ENCODE results near the gene TIMM8A. TPM values are rescaled to one million over a fixed set of nuclear protein-coding genes. Genes with fewer than 3 reads are reported as not detected.

TIMM8A gene
- total RNA-seq: 5.8 and 6.6 TPM in 2 replicates

- DNase-seq (ENCODE audit: extremely low read depth, low read depth, low spot score): no peak
These were observed at the start of gene TIMM8A for GRCh38 chrX:101348452-101349192. TSS of gene TIMM8A (minus strand) at chrX:101348742. CDS start at chrX:101348664, 78 bp downstream.

- no peak for DNase-seq (ENCODE audit: extremely low read depth, low read depth, low spot score)
These were observed 49.2 kb upstream of the TIMM8A start for GRCh38 chrX:101397779-101398178.

GRCh38 chrX:101395789-101396188 lies 47.2 kb upstream of the TIMM8A start:
- no peak for DNase-seq (ENCODE audit: extremely low read depth, low read depth, low spot score)

- DNase-seq (ENCODE audit: extremely low read depth, low read depth, low spot score): no peak
These were observed 45.8 kb upstream of the TIMM8A start for GRCh38 chrX:101394372-101394771.

- no peak for DNase-seq (ENCODE audit: extremely low read depth, low read depth, low spot score)
These were observed 45.2 kb upstream of the TIMM8A start for GRCh38 chrX:101393530-101394305.

- DNase-seq (ENCODE audit: extremely low read depth, low read depth, low spot score): no peak
These were observed 43.3 kb upstream of the TIMM8A start for GRCh38 chrX:101391831-101392230.

GRCh38 chrX:101390664-101391525 lies 42.4 kb upstream of the TIMM8A start, which contains the start of gene RPL36A:
TSS of gene RPL36A (plus strand) at chrX:101391011. CDS start at chrX:101391044, 33 bp downstream.
- DNase-seq (ENCODE audit: extremely low read depth, low read depth, low spot score): peak; percentile 55

- DNase-seq (ENCODE audit: extremely low read depth, low read depth, low spot score): no peak
These were observed 40.1 kb upstream of the TIMM8A start for GRCh38 chrX:101388604-101389003.

- no peak for DNase-seq (ENCODE audit: extremely low read depth, low read depth, low spot score)
These were observed 38.0 kb upstream of the TIMM8A start for GRCh38 chrX:101386542-101386885.

- no peak for DNase-seq (ENCODE audit: extremely low read depth, low read depth, low spot score)
These were observed 37.4 kb upstream of the TIMM8A start, which contains the start of gene BTK for GRCh38 chrX:101385795-101386541. TSS of gene BTK (minus strand) at chrX:101386191. CDS start at chrX:101375284, 10,907 bp downstream.

- no peak for DNase-seq (ENCODE audit: extremely low read depth, low read depth, low spot score)
These were observed 36.6 kb upstream of the TIMM8A start for GRCh38 chrX:101385026-101385684.

GRCh38 chrX:101383679-101384205 lies 35.2 kb upstream of the TIMM8A start:
- no peak for DNase-seq (ENCODE audit: extremely low read depth, low read depth, low spot score)

- DNase-seq (ENCODE audit: extremely low read depth, low read depth, low spot score): no peak
These were observed 29.0 kb upstream of the TIMM8A start for GRCh38 chrX:101377547-101377946.

GRCh38 chrX:101370888-101371504 lies 22.5 kb upstream of the TIMM8A start:
- DNase-seq (ENCODE audit: extremely low read depth, low read depth, low spot score): no peak

GRCh38 chrX:101369687-101370086 lies 21.1 kb upstream of the TIMM8A start:
- DNase-seq (ENCODE audit: extremely low read depth, low read depth, low spot score): no peak

- no peak for DNase-seq (ENCODE audit: extremely low read depth, low read depth, low spot score)
These were observed 20.3 kb upstream of the TIMM8A start for GRCh38 chrX:101368800-101369199.

GRCh38 chrX:101365301-101365795 lies 16.8 kb upstream of the TIMM8A start:
- no peak for DNase-seq (ENCODE audit: extremely low read depth, low read depth, low spot score)

GRCh38 chrX:101362757-101363156 lies 14.2 kb upstream of the TIMM8A start:
- DNase-seq (ENCODE audit: extremely low read depth, low read depth, low spot score): no peak

GRCh38 chrX:101362116-101362515 lies 13.6 kb upstream of the TIMM8A start:
- no peak for DNase-seq (ENCODE audit: extremely low read depth, low read depth, low spot score)

Measured in glomerular endothelial cell (primary cell).